Stimulated activated CD4-positive, alpha-beta T cell treated with anti-CD3 and anti-CD28 coated beads, Interleukin-15, amount 100 ng/mL, for 24 hours (primary cell): ENCODE results near the gene HSF4.

Experiments used
- DNase-seq: peaks from one replicate; pipeline ENCODE4 v3.0.0-alpha.2; 2020

Gene HSF4

DNA sequence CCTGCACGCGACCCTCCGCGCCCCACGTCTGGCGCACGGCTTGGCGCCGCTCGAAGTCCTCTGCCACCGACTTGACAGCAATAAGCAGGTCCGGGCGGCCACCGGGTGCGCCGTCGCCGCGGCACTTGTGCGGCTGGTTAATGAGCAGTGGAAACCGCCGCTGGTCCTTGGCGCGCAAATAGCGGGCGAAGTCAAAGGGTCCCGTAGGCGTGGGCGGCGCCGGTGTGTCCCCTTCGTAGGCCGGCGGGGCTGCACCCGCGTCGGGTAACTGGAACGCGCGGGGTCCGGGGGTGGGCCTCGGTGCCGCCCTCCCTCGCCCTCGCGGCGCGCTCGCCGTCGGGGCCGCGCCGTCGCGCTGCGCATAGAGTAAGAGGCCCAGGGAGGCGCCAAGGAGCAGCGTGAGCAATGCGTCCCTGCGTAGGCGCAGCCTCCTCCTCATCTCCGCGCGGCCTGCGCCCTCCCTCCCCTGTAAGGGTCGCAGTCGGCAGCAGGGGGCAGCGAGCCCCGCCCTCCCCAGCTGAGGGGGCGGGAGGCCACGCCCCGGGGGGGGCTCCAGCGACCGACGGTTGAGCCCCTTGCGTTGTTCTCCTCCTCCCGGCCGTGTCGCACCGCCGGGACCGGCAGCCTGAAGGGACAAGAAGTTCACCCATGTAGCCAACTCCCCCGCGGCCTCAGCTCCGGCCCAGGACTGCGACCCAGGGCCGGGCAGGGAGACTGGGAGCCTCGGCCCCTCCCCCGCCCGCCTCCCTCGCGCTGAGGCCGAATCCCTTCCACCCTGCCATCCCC is 14.3 kb upstream of the HSF4 start:
- DNase-seq, result peak; percentile 67

DNA sequence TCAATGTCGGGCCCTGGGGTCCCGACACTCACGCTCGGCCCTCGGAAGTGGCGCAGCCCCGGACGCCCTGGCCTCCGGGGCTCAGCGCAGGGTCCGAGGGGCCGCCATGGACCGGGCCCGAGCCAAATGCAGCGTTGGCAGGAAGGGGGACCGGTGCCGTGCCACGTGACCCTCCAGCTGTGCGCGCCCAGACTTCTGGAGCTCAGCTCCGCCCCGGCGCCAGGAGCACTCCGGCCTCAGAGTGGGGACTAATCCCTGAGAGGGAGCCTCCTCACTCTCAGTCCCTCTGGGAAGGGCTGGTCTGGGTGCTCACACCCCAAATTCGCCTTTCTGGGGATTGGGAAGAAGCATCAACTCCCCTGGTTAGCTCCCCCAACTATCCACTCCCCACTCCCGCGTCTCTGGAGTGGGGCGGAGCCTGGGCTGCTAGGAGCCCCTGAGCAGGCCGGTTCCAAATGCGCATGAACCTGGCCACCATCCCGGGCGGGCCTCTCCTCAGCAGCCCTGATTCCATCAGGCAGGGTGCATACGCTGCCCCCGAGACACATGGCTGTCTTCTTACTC is 13.6 kb upstream of the HSF4 start, which contains the start of gene B3GNT9:
B3GNT9 (minus strand) TSS at position 166 of the 564 bp plus-strand sequence. CDS start 513 bp downstream, outside the sequence.
- peak; percentile 69 for DNase-seq

DNA sequence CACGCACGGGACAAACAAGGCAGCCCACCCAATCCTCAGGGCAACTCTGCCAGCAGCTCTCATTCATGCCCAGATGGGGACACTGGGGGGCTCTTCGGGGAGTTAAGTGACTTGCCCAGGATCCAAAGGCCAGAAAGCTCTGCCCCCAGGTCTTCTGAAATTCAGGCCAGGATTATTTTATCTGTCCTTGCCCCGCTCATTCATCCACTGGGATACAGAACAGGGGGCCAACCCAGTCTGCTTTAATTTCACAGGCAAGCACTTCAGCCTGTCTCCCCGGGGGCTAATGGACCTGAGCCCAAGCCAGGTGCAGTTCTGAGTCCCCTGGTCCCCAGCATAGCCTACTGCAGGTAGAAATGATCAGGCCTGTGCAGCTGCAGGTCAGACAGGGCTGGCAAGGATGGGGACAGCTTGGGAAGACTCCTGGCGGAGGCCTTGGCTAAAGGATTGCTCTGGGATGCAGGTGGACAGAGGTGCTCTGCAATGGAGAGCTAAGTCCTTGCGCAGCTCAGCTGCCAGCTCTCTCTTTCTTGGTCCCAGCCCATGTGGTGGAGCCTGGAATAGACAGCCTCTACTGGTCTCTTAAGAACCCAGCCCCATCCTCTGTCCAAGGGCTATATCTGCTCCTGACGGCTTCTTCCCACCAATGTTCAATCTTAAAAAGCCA is 13.0 kb upstream of the HSF4 start:
- no peak for DNase-seq

DNA sequence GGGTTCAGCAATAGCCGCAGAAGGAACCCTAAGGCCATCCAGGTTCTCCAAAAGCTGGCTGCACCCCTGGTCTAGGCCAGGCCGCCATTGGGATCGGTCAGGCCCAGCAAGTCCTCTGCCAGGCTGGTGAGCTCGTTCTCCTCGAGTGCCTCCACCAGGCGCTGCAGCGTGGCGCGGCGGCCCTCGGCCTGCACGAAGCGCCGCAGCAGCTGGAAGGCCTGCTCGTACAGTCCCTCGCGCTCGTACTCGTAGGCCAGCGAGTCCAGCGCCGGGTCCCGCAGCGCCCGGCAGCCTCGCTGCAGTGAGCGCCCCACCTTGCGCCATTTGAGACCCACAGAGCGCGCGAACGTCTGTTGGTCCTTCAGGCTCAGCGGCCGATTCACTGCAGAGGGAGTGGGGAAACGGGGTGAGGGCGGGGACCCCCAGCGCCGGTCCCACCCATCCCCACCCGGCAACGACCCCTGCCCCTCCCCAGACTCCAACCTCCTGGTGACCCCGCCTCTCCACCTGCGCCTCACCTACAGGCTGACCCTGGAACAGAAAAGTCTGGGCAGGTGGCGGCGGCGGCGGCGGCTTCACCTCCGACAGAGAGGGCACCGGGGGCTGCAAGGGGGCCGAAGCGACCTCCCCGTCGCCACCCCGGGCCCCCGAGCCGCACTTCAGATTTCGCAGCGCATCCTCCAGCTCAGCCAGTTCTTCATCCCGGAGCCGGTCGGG is 9.8 kb upstream of the HSF4 start:
- no peak for DNase-seq

DNA sequence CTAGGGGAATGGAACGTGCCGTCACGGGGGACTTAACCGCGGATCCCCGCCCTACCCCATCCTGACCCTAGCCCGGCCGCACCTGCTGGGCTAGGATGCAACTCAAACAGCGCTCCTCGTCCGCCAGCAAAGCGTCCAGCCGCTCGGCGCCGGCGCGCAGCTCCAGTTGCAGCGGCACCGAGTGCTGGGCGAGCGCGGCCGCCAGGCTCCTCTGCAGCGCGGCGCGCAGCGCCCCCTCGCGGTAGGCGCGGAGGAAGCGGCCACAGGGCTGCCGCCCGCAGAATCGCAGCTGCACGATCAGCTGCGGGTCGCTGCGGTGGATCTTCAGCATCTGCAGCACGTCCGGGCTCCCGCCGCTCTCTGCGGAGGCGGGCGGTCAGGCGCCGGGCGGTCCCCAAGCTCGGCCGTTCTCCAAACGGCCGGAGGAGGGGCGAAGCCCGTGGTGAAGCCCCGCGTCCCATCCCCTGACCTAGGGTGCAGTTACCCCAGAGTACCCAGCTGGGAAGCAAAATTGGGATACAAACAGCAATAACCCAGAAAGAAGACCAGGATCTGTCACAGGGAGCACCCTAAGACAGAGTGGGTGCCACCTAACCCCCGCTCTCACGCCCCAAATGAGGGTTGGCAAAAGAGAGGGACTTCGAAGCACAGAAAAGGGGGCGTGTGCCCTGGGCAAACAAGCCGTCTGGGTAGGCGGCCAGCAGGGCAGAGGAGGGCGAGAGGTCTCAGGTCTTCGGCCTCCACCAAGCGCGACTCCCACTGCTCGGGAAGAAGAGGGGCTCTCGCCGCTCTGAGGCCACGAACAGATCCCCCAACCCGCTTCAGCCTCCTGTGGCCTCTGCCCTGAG is 9.0 kb upstream of the HSF4 start:
- peak; percentile 85 for DNase-seq

DNA sequence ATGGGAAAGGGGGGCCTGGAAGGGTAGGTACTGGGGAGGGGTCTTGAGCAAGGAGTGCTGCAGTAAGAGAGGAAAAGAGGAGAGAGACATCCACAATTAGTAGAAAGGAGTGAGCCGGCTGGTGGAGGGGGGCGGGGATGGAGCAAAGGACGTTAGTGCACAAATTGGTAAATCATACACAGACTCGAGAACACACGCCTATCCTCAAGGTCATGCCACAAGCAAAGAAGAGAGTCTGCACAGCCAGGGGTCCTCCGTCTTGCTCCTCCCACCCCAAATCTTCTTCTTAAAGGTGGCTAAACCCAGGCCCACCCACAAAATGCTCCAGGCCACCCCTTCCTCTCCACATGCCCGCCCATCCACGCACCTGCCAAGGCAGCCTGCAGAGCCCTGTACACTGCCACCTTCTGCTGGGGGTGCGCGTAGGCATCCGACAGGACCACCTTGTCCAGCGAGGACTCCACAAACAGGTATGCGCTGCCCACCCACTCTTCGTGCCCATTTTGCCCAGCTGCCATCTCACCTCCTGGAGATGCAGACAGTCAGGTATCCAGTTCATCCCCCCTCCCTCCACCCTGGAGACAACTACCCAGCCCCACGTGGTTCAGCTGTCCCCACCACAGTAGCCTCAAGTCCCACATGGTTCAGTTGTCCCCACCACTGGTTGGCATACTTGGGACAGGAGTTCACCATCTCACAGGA is 8.3 kb upstream of the HSF4 start:
- DNase-seq, result no peak

DNA sequence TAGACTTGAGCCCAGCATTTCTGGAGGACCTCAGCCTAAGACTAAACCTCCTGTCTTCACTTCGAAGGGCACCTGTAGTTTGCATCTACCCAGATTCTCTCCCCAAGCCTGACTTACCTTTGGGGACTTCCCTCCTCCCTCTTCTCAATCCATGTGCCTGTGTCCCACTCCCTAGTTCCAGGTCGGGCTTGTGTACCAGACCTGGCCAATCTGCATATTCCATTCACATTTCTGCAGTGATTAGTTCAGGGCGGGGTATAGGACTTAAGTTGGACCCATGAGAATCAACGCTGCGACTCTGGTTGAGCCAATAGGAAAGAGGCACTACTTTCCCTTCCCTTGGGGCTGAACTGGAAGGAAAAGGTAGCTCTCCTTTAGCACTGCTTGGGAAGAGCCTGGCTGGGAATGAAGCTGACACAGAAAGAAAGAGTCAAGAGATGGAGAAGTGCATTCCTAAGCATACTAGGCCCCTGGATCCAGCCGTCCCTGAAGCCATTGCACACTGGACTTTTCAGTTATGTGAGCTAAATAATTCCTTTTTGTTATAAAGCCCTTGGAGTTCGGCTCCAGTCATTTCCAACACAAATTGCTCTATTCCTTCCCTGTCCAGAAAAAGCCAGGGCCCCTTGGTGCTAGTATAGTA is 7.3 kb upstream of the HSF4 start:
- DNase-seq, result no peak

DNA sequence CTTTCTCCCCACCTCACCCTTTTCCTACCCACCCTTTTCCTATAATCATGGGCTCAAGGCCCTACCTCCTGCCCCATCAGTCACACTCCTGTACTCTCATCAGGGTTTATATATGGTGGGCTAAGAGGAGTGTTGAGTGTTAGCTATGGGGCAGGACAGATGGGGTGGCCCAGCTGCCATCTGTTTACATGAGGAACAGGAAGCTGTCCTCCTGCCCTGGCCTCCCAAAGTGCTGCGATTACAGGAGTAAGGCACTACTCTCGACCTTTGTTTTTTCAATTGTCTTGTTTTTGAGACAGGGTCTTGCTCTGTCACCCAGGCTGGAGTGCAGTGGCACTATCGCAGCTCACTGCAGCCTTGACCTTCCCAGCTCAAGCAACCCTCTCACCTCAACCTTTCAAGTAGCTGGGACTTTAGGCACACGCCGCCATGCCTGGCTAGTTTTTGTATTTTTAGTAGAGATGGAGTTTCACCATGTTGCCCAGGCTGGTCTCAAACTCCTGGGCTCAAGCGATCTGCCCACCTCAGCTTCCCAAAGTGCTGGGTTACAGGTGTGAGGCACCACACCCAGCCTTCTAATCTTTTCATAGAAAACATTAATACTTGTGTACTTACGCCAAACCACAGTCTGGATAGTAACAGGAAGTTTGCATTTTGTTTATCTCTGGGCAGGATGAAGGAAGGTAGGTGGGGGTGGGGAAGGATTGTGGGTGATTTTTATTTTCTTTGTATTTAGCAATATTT is 6.5 kb upstream of the HSF4 start:
- DNase-seq, result no peak

DNA sequence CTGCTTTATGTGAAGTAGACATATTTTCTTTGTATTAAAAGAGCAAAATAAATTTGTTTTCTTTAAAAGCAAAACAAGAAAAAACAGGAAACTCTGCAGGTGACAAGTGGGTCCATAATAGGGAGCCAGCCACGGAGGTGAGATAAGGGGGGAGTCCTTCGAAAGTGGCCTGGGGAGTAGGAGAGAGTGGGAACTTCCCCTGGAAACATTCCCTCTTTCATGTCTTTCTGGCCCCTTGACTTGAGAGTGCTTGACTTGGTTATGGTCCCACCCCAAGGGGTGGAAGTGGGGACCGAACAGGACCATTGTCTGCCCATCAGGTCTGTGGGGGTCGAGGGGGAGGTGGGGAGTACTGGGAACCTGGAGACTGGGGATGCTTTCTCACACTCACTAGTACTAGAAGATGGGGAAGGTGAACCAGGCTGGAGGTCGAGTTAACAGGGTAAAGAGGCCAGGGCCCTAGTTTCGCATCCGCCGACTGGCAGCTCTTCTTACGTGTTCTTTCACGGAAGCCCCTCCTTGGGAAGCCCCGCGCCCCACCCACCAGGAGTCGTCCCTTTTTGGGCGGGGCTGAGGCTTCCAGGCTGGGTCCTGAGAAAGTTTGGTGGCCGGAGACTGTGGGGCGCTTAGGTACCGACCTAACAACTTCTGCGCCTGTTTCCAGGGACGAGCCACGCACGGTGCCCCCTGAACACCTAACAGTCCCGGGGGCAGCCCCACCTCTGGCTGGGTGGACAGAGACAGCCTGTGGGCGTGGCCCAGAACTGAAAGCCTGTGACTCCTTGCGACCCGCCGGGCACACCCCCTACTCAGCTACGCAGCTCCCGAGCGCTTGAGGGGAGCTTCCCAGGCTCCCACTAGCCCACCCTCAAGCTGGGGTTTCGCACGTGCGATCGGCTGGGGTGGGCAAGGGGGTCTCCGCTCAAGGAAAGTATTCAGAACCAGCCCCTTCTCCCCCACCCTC is 5.6 kb upstream of the HSF4 start:
- DNase-seq, result peak; percentile 88

DNA sequence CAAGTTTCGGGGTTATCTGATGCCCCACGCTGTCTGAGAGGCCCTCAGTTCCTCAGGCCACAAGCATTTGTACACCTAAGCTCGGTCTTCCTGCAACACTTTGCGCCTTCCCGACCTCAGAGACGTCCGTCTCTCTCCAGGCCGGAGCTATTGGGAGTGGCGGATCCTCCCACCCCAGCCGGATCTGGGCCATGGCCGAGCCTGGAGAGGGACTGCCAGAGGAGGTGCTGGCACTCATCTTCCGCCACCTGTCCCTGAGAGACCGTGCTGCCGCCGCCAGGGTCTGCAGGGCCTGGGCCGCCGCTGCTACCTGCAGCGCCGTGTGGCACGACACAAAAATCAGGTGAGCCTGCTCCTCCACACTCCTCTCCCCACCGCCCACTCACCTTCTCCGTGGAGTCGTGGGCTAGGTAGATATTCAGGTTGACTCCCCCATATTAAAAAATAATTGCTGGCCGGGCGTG is 2.9 kb upstream of the HSF4 start:
- DNase-seq, result no peak

DNA sequence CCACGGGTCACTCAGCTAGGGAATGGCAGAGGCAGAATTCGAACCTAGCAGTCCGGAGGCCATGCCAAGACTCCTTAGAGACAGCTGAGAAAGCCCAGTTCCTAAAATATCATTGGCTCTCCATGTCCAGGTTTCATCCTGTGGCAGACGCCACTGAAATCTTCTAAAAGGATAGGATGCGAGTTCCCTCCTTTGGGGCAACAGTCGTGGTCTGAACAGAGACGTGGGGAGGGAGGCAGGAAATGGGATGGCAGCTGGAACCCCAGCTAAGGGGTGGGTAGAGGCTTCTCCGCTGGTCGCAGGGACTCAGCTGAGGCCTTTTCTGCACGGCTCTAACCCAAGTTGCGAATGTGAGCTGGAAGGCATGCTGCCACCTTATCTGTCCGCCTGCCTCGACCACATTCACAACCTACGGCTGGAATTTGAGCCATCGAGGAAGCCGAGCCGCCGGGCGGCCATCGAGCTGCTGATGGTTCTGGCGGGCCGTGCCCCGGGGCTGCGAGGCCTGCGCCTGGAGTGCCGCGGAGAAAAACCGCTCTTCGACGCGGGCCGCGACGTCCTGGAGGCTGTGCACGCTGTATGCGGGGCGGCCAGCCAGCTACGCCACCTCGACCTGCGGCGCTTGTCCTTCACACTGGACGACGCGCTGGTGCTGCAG is 1.9 kb upstream of the HSF4 start:
- no peak for DNase-seq

DNA sequence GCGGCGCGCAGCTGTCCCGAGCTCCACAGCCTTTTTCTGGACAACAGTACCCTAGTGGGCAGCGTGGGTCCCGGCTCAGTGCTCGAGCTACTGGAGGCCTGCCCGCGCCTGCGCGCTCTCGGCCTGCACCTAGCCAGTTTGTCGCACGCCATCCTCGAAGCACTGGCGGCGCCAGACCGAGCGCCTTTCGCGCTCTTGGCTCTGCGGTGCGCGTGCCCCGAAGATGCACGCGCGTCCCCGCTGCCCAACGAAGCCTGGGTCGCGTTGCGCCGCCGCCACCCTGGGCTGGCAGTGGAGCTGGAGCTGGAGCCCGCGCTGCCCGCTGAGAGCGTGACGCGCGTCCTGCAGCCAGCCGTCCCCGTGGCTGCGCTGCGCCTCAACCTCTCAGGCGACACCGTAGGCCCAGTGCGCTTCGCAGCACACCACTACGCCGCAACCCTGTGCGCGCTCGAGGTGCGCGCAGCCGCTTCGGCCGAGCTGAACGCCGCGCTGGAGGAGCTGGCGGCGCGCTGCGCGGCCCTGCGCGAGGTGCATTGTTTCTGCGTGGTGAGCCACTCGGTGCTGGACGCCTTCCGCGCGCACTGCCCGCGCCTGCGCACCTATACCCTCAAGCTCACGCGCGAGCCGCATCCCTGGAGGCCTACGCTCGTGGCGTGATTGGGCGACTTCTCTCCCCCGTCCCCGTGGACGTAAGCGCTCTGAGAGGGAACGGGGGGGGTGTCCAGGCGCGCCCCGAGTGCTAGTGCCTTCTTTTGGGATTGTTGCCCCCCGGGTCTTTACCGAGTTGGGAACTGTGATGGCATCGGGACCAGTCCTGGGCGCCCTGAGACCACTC is 1.2 kb upstream of the HSF4 start:
- DNase-seq, result peak; percentile 70

DNA sequence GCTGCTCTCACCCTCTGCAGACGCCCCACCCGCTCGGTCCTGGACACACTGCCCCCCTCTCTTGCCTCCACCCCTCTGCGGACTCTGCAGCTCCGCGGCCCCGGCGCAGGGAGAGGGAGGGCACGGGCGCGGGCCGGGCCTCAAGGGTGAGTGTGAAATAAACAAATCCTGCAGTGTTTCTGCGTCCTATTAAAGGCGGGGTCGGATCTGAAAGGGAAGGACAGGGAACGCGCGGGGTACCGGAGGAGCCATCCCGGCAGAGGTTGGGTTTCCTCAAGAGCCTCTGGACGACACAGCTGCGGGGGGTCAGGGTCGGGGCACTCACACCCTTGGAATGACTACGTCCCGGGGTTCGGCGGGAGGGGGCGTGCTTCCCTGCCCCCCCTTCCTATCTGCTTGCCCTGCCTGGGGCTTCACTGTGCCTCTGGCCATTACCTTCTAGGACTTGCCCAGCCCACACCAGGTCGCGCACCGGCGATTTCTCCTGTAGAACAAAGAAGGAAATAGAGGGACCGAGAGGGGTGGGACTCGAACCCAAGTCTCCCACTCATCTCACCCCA is 466 bp upstream of the HSF4 start:
- no peak for DNase-seq

DNA sequence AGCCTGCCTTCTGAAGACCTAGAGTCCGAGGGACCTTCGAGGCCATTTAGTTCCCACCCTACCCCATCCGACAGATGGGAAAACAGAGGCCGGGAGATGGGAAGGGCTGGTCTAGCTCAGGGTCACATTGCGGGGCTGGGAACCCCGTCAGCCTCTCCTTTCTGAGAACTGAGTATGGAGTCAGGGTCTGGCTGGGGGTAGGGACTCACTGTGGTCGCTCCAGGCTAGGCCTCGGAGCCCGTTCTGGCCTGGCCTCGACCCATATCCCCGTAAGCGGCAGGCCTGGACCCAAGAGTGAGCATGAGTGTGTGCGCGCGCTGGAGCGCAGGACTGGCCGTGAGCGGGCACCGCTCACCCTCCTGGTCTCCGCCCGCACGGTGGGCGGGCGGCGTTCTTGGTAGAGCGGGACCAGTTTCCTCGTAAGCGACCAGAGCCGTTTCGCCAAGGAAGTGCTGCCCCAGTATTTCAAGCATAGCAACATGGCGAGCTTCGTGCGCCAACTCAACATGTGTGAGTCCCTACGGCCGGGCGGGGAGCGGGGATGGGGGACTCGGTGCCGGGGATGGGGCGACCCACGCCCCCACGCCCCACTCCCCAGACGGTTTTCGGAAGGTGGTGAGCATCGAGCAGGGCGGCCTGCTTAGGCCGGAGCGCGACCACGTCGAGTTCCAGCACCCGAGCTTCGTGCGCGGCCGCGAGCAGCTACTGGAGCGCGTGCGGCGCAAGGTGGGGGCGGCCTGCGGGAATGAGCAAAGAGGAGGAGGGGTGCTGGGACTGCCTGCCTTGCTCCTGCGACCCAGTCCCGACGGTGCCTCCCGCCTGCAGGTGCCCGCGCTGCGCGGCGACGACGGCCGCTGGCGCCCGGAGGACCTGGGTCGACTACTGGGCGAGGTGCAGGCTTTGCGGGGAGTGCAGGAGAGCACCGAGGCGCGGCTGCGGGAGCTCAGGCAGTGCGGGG is 855 bp downstream of the HSF4 start:
- peak; percentile 31 for DNase-seq

DNA sequence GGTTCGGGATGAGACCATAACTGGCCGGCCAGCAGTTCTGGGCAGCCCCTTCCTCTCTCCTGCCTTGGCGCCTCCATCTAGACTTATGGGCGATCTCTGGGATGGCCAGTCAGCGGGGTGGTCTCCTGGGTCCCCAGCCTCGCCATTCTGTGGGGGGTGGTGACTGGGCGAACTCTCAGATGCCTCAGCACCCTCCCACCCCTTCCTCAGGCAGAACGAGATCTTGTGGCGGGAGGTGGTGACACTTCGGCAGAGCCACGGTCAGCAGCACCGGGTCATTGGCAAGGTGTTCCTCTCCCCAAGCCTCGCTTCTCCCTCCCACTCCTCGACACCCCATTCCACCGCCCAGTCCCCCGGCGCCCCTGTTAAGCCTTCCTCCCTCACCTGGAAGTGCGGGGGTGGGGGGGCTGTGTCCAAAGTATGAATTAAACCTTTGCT is 1.6 kb downstream of the HSF4 start:
- no peak for DNase-seq

DNA sequence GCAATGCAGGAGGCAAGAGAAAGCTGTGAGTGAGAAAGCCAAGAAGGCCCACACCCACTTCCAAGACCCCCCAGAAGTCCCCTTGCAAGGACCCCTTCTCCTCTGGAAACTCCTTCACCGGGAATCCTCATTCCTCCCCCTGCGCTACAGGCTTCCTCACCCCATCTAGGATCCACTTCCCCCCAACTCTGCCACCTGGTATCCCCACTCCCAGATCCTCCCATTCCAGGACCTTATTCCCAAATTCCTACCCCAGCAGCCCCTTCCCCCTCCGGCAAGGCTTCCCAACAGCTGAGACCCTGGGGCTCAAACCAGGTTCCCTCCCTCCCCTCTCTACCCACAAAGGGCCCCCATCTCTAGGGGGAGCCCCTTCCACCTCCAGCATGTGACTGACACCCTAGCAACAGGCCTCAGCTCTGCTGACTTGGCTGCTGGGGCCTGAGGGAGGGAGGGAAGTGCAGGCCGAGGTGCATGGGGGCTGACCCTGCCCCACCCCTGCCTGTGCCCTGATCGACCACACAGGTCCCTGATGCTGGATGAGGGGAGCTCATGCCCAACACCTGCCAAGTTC is 2.1 kb downstream of the HSF4 start:
- DNase-seq, result no peak
